Epidermal melanocyte (primary cell): ENCODE data around the gene SHKBP1.

ENCODE experiments used
- DNase-seq: peaks from one replicate; pipeline ENCODE4 v3.0.0; 2011; ENCODE audit warnings: low spot score; ENCODE audit not compliant: insufficient read length

SHKBP1 gene

DNA sequence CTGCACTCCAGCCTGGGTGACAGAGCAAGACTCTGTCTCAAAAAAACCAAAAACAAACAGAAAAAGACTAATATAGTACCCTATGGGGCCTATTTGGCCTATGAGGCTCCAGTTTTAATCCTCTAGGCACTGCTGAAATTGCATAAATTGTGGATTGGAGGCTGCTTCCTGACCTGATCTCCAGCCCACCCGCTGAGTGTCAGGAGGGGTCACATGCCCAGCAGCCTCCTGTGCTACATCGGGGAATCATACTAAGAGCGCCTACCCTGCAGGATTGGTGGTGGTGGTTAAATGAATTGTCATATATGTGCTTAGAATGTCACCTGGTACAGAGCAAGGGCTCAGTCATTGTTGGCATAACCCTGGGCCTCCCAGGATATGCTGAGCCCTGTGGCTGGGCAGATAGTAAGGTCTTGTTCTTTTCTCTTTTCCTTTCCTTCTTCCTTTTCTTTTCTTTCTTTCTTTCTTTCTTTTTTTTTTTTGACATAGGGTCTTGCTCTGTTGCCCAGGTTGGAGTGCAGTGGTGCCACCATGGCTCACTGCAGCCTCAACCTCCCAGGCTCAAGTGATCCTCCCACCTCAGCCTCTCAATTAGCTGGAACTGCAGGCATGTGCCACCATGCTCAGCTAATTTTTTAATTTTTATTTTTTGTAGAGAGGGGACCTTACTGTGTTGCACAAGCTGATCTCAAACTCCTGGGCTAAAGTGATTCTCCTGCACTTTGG, 55.8 kb downstream of the SHKBP1 start:
- DNase-seq, result no peak

DNA sequence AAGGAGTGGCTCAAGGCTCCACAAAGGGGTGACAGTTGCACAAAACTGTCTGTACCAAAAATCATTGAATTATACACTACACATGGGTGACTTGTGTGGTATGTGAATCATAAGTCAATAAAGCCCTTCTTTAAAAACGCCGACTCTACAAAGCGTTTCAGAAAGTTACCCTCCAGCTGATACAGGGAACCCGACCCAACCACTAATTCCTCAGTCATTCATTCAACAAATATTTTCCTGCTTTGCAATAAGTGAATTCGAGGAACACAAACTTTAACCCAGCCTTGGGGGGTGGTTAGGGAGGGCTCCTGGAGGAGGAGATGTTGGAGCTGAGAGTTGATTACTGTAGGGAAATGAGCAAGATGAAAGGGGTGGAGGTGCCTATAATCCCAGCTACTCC, 56.5 kb downstream of the SHKBP1 start:
- peak; percentile 16 for DNase-seq

- no peak for DNase-seq
Observed at GRCh38 chr19:40638327-40638726, 61.7 kb downstream of the SHKBP1 start.

GRCh38 chr19:40639638-40639982, 62.9 kb downstream of the SHKBP1 start:
- no peak for DNase-seq

DNA sequence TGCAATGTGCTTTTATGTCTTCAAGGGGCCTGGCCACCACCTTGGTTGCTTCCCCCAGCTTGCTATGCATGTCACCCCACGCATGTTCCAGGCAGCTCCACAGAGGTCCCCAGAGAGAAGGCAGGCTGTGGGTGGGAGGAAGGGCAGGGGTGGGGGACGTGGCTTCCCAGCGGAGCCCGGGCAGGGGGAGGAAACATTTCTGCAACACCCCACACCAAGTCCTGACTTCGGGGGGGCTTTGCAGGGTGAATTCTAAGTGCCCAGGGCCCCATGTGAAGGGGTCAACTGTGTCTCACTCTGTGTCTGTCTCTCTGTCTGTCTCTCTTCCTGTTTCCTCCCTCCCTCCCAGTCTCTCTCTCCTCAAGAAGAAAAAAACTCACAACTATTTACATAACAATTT, 64.1 kb downstream of the SHKBP1 start:
- no peak for DNase-seq
